DMS79 treated with DMSO at 0.1 percent for 48 hours (cell line): Measurements from ENCODE around the gene GALNT14.

Source experiments
- DNase-seq: peaks from one replicate; lab custom pipeline; 2025; lab: John Stamatoyannopoulos, UW

The GALNT14 gene

DNA sequence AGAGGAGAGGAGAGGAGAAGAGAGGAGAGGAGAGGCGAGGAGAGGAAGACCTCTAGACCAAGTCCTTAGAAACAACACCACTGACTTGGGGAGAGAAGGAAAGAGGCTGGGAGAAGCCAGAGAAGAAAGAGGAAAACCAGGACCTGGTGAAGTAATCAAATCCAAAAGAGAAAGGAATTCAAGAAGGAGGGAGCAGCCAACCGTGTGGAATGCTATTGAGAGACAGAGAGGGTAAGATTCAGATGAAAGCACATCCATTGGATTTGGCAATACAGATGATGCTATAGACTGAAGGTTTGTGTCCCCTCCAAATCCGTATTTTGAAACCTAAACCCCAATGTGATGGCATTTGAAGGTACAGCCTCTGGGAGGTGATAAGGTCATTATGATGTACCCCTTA lies 50.7 kb downstream of the GALNT14 start:
- no peak for DNase-seq

DNA sequence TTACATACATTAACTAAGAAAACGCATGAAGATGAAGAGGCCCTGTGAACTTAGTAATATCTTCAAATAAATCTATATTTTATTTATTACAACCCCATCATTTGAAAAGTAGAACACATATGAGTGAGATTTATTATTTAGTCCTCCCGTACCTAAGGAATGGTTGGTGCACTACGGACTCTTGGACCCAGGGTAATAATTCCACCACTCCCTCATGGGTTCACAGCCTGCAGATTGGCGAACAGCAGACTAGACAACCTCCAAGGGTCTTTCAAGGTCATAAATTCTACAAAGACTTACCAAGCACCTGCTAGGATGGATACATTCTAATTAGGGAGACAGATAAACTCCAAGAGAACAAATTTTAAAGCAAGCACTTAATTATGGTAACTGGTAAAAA lies 51.6 kb downstream of the GALNT14 start:
- no peak for DNase-seq

DNA sequence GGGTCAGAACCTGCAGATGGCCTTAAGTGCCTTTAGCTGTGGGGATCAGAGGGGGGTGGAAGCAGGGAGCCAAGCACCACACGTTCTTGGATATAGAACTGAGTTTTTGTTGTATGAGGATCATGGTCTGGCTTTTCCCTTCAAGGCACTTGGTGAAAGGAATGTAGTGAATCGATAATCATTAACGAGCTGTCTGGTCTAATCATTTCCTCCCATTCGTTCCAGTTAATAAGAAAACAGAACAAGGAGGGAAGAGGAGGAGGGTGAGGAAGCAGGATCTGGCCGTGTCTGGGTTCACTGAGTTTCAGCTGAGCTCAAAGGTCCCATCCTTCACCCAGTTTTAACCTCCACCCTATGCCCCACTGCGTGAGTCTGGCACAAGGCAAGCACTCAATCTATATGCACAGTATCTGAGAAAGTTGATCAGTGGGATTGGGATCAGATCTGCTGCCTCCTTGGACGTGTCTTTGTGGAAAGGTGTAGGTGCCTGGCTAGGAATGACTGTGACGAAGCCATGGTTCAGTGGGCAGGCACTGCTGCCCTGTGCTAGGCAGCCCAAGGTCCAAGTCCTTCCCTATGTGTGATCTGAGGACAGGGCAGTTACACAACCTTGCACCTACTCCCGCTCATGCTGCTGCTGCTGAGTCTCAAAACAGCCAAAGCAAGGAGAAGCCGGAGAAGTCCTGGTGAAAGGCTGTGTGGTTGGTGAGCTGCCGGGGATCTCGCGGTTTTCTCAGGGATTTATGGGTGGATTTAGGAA lies 54.8 kb downstream of the GALNT14 start:
- no peak for DNase-seq

DNA sequence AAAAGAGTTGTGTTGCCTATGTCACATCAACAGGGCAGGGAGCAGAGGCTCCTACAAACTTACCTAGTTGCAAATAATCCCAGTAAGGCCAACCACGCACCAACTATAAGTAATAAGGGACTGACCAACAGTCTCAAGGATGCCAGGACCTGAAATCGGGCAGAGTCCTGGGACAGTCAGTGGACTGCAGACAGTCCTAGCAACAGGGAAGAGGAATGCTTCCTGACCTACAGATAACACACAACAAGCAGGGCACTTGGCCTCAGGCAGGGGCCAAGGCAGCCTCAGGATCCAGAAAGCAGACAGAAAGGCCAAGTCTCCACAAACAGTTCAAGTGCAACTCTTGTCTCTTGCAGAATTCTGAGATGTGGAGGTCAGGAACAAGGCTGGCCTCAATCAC lies 56.2 kb downstream of the GALNT14 start:
- DNase-seq, result no peak

GRCh38 chr2:31081492-31081891 lies 56.7 kb downstream of the GALNT14 start:
- no peak for DNase-seq

- DNase-seq, result no peak
Observed at GRCh38 chr2:31080361-31080760, 57.9 kb downstream of the GALNT14 start.

- no peak for DNase-seq
Observed at GRCh38 chr2:31079665-31080064, 58.6 kb downstream of the GALNT14 start.

DNA sequence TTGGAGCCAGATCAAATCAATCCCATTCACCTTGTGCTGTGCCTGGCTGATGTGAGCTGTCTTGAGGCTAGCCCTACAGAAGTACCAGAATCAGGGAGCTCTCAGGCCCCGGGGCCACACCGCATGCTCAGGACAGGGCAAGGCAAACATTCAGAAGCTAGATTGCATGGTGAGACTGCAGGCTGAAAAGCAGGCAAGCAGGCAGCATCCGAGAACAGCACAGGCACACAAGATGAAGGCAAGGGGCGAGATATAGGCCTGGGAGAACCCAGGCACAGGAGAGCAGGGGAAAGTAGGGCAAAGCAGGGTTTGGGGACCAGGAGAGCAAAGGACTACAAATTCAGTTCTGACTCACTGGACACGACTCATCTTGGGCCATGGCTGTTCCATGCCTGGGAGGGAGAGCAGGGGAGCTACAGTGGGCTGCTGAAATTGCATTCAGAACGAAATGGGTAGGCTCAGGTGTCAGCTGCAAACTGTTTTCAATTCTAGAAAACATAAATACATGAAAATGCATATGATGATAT lies 59.6 kb downstream of the GALNT14 start:
- no peak for DNase-seq

- no peak for DNase-seq
Observed at GRCh38 chr2:31078011-31078410, 60.2 kb downstream of the GALNT14 start.

DNA sequence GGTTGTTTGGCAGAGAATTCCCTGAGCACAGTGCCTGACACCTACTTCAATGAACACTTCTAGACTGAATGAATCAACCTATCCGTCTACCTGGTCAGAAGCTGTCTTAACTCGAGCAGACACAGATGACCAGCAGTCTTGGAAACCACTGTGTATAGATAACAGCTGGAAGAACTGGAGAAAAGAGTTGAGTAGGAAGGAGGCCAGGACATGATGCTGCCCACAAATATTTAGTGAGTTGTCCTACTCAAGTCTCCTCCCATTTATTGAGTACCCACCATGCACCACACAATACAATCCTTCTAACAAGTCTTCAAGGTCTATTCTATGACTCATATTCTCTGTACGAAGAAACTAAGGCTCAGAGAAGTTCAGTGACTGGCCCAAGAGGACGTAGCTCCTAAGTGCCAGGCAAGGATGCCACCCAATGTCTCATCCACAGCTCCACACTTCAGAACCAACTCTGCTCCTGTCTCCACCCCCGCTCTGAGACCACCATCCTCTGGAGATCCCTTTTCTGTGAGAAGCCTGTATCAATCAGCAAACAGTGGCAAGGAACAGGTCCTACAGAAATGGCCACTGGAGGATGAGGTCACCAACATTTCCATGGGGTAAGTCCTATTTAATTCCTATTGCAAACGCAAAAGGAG lies 62.2 kb downstream of the GALNT14 start:
- DNase-seq, result no peak

DNA sequence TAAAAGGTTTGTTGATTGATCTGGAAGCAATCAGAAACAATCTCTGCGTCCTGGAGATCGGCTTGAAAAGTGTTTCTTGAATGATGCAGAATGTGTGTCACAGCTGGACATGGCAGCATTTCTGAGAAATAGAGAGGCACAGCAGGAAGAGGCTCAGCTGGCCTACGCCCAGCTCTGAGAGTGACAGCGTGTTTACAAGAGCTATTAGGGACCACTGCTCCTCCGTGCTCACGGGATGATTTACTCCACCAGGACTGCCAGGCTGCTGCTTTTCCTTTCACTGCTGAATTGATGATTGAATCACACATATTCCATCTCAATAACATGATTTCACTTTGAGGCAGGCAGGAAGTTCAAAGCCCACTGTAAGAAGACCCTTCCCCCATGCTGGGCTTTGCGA lies 62.8 kb downstream of the GALNT14 start:
- DNase-seq, result no peak

DNA sequence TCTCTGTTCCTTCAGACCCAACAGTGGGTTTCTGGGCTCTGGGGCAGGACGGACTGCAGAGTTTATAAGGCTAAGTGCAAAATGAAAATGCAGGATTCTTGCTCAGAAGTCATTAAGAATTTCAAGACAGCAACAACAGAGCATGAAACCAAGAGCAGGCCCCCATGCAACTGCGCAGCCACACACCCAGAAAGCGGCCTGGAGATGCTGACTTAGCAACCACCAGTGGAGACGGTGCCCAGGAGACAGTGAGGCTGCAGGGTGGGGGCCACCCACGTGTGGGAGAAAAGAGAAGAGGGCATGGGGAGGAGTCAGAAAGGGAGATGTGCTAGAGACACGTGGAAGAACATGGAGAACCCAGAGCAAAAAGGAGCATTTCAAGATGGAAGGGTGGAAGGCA lies 66.5 kb downstream of the GALNT14 start:
- no peak for DNase-seq

DNA sequence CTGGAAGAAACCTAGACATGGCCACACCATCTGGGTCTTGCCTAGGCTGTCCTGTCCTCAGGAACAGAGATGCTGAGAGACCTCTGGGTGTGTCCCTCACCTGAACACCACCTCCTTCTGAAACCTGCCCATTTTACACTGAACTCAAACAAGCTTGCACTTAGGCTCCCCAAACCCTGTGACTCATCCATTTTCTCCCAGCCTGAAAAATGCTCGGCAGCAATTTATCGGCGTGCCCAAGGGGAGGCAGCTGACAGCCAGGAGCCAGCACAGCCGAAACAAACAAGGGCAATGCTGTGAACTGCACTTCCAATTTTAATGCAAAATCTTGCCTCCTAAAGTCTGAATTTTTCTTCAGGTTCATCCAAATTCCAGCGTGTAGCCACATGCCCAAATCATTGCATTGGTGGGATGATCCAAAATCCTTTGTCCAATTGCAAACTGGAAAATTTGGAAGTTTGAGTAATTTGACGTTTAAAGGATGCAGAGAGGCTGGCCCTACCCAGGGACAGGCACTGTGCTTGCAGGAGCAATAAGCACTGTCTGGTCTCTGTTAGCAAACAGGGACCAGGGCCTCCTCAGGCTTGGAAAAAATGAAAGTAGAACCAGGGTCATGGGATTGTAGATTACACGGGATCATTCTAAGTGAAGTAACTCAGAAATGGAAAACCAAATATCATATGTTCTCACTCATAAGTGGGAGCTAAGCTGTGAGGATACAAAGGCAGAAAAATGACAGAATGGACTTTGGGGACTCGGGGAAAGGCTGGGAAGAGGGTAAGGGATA lies 67.7 kb downstream of the GALNT14 start:
- DNase-seq, result no peak

DNA sequence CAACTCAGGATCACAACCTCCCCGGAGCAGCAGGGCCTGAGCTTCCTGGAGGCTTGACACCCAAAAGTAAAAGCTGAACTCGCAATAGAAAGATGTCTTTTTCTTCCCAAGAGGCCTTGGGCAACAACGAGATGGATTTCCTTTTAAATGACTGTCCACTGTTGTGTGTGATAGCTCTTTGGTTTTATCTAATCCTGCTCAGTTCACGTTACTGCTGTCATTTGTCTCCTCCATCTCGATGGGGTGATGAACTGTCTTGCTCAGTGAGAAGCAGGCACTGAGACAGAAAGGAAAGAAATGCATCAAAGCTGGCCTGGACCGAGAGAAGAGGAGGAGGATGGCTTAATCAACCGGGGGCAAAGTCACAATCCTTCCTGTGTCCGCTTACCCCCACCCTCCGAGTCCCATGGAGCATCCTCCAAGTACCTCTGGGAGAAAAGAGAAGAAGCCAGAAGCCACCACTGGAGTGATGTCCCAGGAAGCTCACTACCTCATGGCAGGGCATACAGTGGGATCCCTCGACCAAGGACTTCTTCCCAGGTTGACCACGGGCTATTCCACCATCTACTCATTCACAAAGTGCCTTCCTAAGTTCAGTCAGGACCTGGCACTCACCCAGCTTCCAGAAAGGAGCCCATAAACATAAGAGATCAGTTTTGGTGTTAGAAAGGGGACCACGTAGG lies 68.5 kb downstream of the GALNT14 start:
- DNase-seq, result no peak

DNA sequence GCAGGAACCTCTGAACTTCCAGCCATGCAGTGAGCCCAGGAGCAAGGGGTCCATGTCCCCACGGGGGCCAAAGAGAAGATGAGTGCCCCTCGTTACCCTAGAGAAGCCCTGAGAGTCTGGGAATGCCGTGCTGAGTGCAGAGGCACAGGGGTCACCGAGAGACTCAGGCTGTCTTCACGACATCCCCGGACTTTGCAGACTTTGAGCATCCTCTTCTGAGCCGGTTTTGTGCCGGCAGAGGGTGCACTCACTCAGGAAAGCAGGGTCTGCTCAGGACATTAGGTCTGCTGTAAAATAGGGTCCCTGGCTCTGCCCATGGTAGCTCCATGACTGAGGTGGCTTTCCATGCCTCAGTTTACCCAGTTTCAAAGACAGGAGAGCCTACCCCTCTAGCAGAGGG lies 71.0 kb downstream of the GALNT14 start:
- DNase-seq, result no peak

GRCh38 chr2:31066551-31066950 lies 71.7 kb downstream of the GALNT14 start:
- DNase-seq, result no peak

GRCh38 chr2:31066086-31066485 lies 72.2 kb downstream of the GALNT14 start:
- DNase-seq, result no peak

DNA sequence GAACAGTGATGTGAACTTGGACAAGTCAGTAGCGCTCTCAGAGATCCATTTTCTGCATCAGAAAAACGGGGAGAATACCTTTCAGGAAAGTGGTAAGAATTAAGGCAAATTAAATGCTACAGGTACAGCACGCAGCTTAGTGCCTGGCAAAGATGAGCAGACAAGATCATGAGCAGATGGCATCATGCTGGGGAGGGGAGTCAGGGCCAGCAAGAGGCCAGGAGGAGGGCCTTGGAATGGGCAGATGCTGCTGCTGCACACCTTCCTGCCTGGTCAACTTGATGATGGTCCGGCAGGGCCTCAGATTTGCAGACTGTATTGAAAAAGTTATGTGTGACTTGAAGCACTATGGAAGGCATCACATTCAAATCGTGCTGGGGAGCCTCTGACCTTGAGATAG lies 72.9 kb downstream of the GALNT14 start:
- no peak for DNase-seq

GRCh38 chr2:31060397-31060796 lies 77.8 kb downstream of the GALNT14 start:
- DNase-seq, result no peak

GRCh38 chr2:31058096-31059035 lies 79.9 kb downstream of the GALNT14 start:
- no peak for DNase-seq

DNA sequence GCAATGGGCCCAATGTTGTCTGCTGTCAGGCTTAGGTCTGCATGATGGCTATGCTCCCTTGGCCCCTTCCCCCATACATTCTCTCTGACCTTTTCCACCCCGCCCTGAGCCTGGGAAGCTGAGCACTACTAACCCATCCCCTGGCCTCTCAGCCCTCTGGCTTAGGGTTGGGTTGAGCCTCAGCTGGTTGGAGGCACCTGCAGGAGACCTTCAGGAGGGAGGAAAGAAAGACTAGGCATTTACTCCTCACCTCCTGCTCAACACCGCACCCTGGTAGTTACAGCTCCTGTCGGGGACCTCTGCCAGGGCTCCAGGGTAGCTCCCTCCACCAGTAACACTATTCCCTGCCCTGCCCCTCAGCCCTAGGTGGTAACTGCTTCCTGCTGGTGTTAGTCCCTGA lies 80.5 kb downstream of the GALNT14 start:
- no peak for DNase-seq
